ENCODE data around the gene RARA.
"Not testable (repeated sequence)": the region's sequence is repeated elsewhere in the genome, so short reads cannot be mapped to it uniquely, and the experiment has no call there.

RARA gene

DNA sequence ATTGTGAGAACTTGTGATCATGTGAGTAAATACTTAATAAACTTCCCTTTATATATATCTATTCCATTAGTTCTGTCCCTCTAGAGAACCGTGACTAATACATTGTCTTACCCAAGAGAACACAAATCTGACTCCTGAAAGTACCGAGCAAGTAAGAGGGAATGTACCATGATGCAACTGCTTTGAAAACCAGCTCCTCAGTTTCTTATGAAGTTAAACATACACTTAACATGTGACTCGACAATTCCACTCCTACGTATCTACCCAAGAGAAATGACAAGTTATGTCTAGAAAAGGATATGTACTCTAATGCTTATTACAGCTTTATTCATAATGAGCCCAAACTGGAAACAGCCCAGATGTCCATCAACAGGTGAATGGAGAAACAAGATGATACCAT lies 64.3 kb downstream of the RARA start:
- in situ Hi-C loops (cut with HindIII; ENCODE audit: low sequenced_read_pairs) = no loop called here
- TF ChIP-seq, protein P1, sequence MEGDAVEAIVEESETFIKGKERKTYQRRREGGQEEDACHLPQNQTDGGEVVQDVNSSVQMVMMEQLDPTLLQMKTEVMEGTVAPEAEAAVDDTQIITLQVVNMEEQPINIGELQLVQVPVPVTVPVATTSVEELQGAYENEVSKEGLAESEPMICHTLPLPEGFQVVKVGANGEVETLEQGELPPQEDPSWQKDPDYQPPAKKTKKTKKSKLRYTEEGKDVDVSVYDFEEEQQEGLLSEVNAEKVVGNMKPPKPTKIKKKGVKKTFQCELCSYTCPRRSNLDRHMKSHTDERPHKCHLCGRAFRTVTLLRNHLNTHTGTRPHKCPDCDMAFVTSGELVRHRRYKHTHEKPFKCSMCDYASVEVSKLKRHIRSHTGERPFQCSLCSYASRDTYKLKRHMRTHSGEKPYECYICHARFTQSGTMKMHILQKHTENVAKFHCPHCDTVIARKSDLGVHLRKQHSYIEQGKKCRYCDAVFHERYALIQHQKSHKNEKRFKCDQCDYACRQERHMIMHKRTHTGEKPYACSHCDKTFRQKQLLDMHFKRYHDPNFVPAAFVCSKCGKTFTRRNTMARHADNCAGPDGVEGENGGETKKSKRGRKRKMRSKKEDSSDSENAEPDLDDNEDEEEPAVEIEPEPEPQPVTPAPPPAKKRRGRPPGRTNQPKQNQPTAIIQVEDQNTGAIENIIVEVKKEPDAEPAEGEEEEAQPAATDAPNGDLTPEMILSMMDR (IDR thresholded peaks at IDR 0.05; ENCODE audit: low read depth, low read length, missing control alignments) = no peak
- no peak for DNase-seq (ENCODE audit: low read depth)
- H3K4me3 ChIP-seq (ENCODE audit: low read depth, low read length) = no peak overlapping the region

DNA sequence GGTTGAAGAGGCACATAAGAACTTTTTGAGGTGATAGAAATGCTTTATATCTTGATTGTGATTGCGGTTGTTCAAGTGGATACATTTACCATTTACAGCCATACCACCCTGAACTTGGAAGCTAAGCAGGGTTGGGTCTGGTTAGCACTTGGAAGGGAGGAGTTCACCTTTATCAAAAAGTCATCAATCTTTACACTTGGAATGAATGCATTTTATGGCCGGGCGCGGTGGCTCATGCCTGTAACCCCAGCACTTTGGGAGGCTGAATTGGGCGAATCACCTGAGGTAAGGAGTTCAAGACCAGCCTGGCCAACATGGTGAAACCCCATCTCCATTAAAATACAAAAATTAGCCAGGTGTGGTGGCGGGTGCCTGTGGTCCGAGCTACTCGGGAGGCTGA lies 65.0 kb downstream of the RARA start:
- in situ Hi-C loops (cut with HindIII; ENCODE audit: low sequenced_read_pairs) = no loop called here
- DNase-seq (ENCODE audit: low read depth) = no peak
- no peak overlapping the region for H3K4me3 ChIP-seq (ENCODE audit: low read depth, low read length)
- TF ChIP-seq, protein P1 (IDR thresholded peaks at IDR 0.05; ENCODE audit: low read depth, low read length, missing control alignments) = no peak

DNA sequence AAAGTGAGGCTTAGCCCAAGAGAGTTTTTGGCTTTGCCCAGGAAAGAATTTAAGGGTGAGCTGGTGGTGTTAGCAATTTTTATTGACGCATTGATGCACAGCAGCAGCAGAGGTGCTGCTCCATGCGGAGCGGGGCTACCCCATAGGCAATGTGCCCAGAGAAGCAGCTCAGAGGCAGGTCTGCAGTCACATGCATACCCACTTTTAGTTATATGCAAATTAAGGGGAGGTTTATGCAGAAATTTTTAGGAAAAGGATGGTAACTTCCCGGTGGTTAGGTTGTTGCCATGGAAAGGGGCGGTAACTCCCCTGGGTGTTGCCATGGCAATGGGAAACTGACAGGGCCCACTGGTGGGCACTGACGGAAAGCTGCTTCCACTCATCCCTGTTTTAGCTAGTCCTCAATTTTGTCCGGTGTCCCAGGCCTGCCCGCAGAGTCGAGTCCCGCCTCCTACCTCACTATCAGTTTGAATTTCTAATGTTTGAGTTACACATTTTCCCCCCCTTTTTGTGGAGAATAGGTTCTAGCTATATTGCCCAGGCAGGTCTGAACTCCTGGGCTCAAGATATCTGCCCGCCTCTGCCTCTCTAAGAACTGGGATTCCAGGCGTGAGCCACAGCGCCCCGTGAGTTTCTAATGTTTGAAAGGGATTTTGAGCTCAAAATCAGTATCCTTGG lies 66.0 kb downstream of the RARA start:
- H3K4me3 ChIP-seq (ENCODE audit: low read depth, low read length) = no peak overlapping the region
- TF ChIP-seq, protein P1 (IDR thresholded peaks at IDR 0.05; ENCODE audit: low read depth, low read length, missing control alignments) = no peak
- in situ Hi-C loops (cut with HindIII; ENCODE audit: low sequenced_read_pairs) = no loop called here
- DNase-seq (ENCODE audit: low read depth) = no peak

DNA sequence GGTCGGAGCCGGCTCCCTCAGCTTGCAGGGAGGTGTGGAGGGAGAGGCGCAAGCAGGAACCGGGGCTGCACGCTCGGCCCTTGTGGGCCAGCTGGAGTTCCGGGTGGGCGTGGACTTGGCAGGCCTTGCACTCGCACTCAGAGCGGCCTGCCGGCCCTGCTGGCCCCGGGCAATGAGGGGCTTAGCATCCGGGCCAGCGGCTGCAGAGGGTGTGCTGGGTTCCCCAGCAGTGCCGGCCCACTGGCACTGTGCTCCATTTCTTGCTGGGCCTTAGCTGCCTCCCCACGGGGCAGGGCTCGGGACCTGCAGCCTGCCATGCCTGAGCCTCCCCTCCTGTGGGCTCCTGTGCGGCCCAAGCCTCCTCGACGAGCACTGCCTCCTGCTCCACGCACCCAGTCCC lies 66.8 kb downstream of the RARA start:
- in situ Hi-C loops (cut with HindIII; ENCODE audit: low sequenced_read_pairs) = not testable (repeated sequence)

DNA sequence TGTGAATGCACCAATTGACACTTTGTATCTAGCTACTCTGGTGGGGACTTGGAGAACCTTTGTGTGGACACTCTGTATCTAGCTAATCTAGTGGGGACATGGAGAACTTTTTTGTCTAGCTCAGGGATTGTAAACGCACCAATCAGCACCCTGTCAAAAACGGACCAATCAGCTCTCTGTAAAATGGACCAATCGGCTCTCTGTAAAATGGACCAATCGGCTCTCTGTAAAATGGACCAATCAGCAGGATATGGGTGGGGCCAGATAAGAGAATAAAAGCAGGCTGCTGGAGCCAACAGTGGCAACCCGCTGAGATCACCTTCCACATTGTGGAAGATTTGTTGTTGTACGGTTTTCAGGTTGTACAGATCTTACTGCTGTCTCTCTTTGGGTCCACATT lies 67.6 kb downstream of the RARA start:
- in situ Hi-C loops (cut with HindIII; ENCODE audit: low sequenced_read_pairs); DNase-seq (ENCODE audit: low read depth); H3K4me3 ChIP-seq (ENCODE audit: low read depth, low read length): not testable (repeated sequence)

More for the DNA sequence above, 66.8 kb downstream of the RARA start:
- not testable (repeated sequence) for DNase-seq (ENCODE audit: low read depth); H3K4me3 ChIP-seq (ENCODE audit: low read depth, low read length)

DNA sequence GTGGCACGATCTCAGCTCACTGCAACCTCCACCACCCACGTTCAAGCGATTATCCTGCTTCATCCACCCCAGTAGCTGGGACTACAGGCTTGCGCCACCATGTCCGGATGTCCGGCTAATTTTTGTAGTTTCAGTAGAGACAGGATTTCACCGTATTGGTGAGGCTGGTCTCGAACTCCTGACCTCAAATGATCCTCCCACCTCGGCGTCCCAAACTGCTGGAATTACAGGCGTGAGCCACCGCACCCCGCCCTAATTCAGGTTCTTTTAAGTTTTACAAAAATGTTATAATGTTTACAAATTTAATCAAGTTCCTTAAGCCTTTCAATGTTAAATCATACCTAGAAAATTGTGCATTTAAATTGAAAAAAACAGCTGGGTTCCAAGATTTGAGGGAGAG lies 68.9 kb downstream of the RARA start:
- no peak for DNase-seq (ENCODE audit: low read depth)
- in situ Hi-C loops (cut with HindIII; ENCODE audit: low sequenced_read_pairs) = no loop called here
- no peak overlapping the region for H3K4me3 ChIP-seq (ENCODE audit: low read depth, low read length)
- TF ChIP-seq, protein P1 (IDR thresholded peaks at IDR 0.05; ENCODE audit: low read depth, low read length, missing control alignments) = no peak

DNA sequence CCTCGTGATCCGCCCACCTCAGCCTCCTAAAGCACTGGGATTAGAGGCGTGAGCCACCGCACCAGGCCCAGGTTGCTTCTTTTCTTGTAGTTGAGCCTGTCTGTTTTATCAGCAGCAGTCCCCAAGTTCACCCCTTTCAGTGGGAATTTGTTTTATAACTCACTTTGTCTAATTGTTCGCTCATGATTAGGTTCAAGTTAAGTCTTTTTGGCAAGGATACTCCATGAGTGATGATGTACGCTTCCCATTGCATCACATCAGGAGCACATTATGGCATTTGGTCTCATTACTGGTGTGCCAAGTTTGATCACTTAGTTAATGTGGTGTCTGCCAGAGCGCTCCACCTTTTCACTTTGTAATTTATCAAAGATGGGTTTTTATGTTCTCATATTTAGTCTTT lies 70.0 kb downstream of the RARA start:
- H3K4me3 ChIP-seq (ENCODE audit: low read depth, low read length) = no peak overlapping the region
- DNase-seq (ENCODE audit: low read depth) = no peak
- in situ Hi-C loops (cut with HindIII; ENCODE audit: low sequenced_read_pairs) = no loop called here
- TF ChIP-seq, protein P1 (IDR thresholded peaks at IDR 0.05; ENCODE audit: low read depth, low read length, missing control alignments) = no peak

DNA sequence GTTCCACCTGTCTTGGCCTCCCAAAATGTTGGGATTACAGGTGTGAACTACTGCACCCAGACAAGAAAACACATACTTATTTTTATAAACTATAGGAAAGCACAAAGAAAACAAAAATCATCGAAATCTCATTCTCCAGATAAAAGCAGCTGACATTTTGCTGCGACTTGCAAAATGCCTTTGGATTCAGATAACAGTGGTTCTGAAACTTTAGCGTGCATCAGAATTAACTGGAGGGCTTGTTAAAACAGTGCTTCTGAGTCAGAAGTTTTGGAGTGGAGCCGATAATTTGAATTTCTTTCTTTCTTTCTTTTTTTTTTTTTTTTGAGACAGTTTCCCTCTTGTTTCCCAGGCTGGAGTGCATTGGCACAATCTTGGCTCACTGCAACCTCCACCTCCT lies 73.3 kb downstream of the RARA start:
- H3K4me3 ChIP-seq (ENCODE audit: low read depth, low read length) = no peak overlapping the region
- TF ChIP-seq, protein P1 (IDR thresholded peaks at IDR 0.05; ENCODE audit: low read depth, low read length, missing control alignments) = no peak
- no peak for DNase-seq (ENCODE audit: low read depth)
- in situ Hi-C loops (cut with HindIII; ENCODE audit: low sequenced_read_pairs) = no loop called here

DNA sequence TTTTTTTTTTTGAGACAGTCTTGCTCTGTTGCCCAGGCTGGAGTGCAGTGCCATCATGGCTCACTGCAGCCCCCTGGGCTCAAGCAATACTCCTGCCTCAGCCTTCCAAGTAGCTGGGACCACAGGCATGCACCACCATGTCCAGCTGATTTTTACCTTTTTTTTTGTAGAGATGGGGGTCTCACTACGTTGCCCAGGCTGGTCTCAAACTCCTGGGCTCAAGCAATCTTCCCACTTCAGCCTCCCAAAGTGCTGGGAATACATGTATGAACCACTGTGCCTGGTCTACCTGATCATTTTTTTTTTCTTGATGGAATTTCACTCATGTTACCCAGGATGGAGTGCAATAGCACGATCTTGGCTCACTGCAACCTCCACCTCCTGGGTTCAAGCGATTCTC lies 77.6 kb downstream of the RARA start:
- H3K4me3 ChIP-seq (ENCODE audit: low read depth, low read length); in situ Hi-C loops (cut with HindIII; ENCODE audit: low sequenced_read_pairs); DNase-seq (ENCODE audit: low read depth): not testable (repeated sequence)

Data from astrocyte of the cerebellum (primary cell).